OCI-M2 (cell line): ENCODE results near the gene GADD45GIP1.

Experiments used
- DNase-seq: peaks from one replicate; lab custom pipeline; 2025; ENCODE audit not compliant: unreplicated experiment; lab: John Stamatoyannopoulos, UW

The GADD45GIP1 gene

GRCh38 chr19:12913851-12914690, 43.0 kb downstream of the GADD45GIP1 start:
- DNase-seq: no peak

GRCh38 chr19:12913011-12913561, 43.9 kb downstream of the GADD45GIP1 start:
- DNase-seq: no peak

GRCh38 chr19:12912571-12912970, 44.5 kb downstream of the GADD45GIP1 start:
- DNase-seq: no peak

GRCh38 chr19:12907166-12907565, 49.9 kb downstream of the GADD45GIP1 start:
- DNase-seq: no peak
